HEK293 (cell line): ENCODE data around the gene CHRD.

Experiments used
- CTCF ChIA-PET: fragments of 350-600 bp; formaldehyde crosslinking; extraction: SDS; loops from one replicate; lab custom pipeline; 2021; ENCODE audit warnings: antibody characterized with exemption; lab: Yijun Ruan, JAX
- POLR2A ChIA-PET: fragments of 300-600 bp; formaldehyde crosslinking; extraction: SDS; loops from one replicate; lab custom pipeline; 2020; ENCODE audit warnings: antibody characterized with exemption, inconsistent platforms; lab: Yijun Ruan, JAX
- H3K27ac ChIP-seq: fragments of 200-500 bp; sonication (Bioruptor generic); 2 replicates; pipeline ENCODE4 v1.5.1; 2014; ENCODE audit warnings: low read depth, low read length, control low read depth, inconsistent platforms; ENCODE audit errors: extremely low read depth
- H3K36me3 ChIP-seq, 2 experiments: fragments of 200-500 bp in 1 of 2; sonication (Bioruptor generic) in 1 of 2; 1 replicate in 1 of 2; 2 replicates in 1 of 2; pipeline ENCODE4 v1.5.1; 2014 to 2017; ENCODE audit warnings: inconsistent platforms in 2 of 2, low read length in 2 of 2; ENCODE audit not compliant: control insufficient read depth in 2 of 2, insufficient read depth in 1 of 2
- H3K4me1 ChIP-seq: fragments of 200-500 bp; sonication (Bioruptor generic); 2 replicates; pipeline ENCODE4 v1.5.1; 2014; ENCODE audit warnings: mild to moderate bottlenecking, low read length, inconsistent platforms; ENCODE audit not compliant: control insufficient read depth, insufficient read depth
- H3K4me3 ChIP-seq: 2 replicates; pipeline ENCODE4 v1.5.1; 2011; ENCODE audit warnings: low read depth, mild to moderate bottlenecking, control low read depth, low read length, moderate library complexity
- H3K9me3 ChIP-seq: fragments of 200-500 bp; sonication (Bioruptor generic); 2 replicates; pipeline ENCODE4 v1.5.1; 2014; ENCODE audit warnings: low read depth, low read length, inconsistent platforms; ENCODE audit not compliant: control insufficient read depth, insufficient read depth
- GLIS2 ChIP-seq: fragments of 450-650 bp; formaldehyde crosslinking; IDR thresholded peaks from 2 replicates; pipeline ENCODE4 v1.5.1; 2016; ENCODE audit warnings: missing biosample characterization, missing genetic modification characterization
- MYNN ChIP-seq: fragments of 450-650 bp; formaldehyde crosslinking; IDR thresholded peaks from 2 replicates; pipeline ENCODE4 v1.5.1; 2016; ENCODE audit warnings: missing biosample characterization, missing genetic modification characterization, borderline replicate concordance
- SALL2 ChIP-seq: fragments of 450-650 bp; formaldehyde crosslinking; IDR thresholded peaks from 2 replicates; pipeline ENCODE4 v1.5.0; 2017; ENCODE audit warnings: missing biosample characterization, mild to moderate bottlenecking, missing genetic modification characterization, borderline replicate concordance
- SP2 ChIP-seq: fragments of 450-650 bp; formaldehyde crosslinking; IDR thresholded peaks from 2 replicates; pipeline ENCODE4 v1.5.1; 2016; ENCODE audit warnings: missing biosample characterization, missing genetic modification characterization
- YY1 ChIP-seq: fragments of 450-650 bp; formaldehyde crosslinking; IDR thresholded peaks from 2 replicates; pipeline ENCODE4 v1.5.1; 2018; ENCODE audit warnings: missing biosample characterization, missing genetic modification characterization
- ZBTB17 ChIP-seq: fragments of 450-650 bp; formaldehyde crosslinking; IDR thresholded peaks from 2 replicates; pipeline ENCODE4 v1.5.1; 2016; ENCODE audit warnings: missing biosample characterization, missing genetic modification characterization
- ZBTB48 ChIP-seq: fragments of 450-650 bp; formaldehyde crosslinking; IDR thresholded peaks from 2 replicates; pipeline ENCODE4 v1.5.1; 2016; ENCODE audit warnings: missing biosample characterization, missing genetic modification characterization
- ZNF133 ChIP-seq: fragments of 450-650 bp; formaldehyde crosslinking; IDR thresholded peaks from 2 replicates; pipeline ENCODE4 v1.5.1; 2016; ENCODE audit warnings: missing biosample characterization, missing genetic modification characterization
- ZNF155 ChIP-seq: fragments of 450-650 bp; formaldehyde crosslinking; IDR thresholded peaks from 2 replicates; pipeline ENCODE4 v1.5.1; 2016; ENCODE audit warnings: missing biosample characterization, missing genetic modification characterization
- ZNF169 ChIP-seq: fragments of 450-650 bp; formaldehyde crosslinking; IDR thresholded peaks from 2 replicates; pipeline ENCODE4 v1.5.1; 2016; ENCODE audit warnings: missing biosample characterization, missing genetic modification characterization
- ZNF19 ChIP-seq: fragments of 450-650 bp; formaldehyde crosslinking; IDR thresholded peaks from 2 replicates; pipeline ENCODE4; 2016; ENCODE audit warnings: missing biosample characterization, missing genetic modification characterization, low read depth
- ZNF221 ChIP-seq: fragments of 450-650 bp; formaldehyde crosslinking; IDR thresholded peaks from 2 replicates; pipeline ENCODE4 v1.5.1; 2017; ENCODE audit warnings: missing biosample characterization, missing genetic modification characterization, borderline replicate concordance
- ZNF239 ChIP-seq: fragments of 450-650 bp; formaldehyde crosslinking; IDR thresholded peaks from 2 replicates; pipeline ENCODE4 v1.5.1; 2016; ENCODE audit warnings: missing biosample characterization, missing genetic modification characterization
- ZNF292 ChIP-seq: fragments of 450-650 bp; formaldehyde crosslinking; IDR thresholded peaks from 2 replicates; pipeline ENCODE4 v1.5.1; 2016; ENCODE audit warnings: low read depth, missing biosample characterization, missing genetic modification characterization, borderline replicate concordance
- ZNF324 ChIP-seq: fragments of 450-650 bp; formaldehyde crosslinking; IDR thresholded peaks from 2 replicates; pipeline ENCODE4 v1.5.1; 2016; ENCODE audit warnings: missing biosample characterization, missing genetic modification characterization
- ZNF501 ChIP-seq: fragments of 450-650 bp; formaldehyde crosslinking; IDR thresholded peaks from 2 replicates; pipeline ENCODE4 v1.5.1; 2016; ENCODE audit warnings: missing biosample characterization, missing genetic modification characterization
- ZNF610 ChIP-seq: fragments of 450-650 bp; formaldehyde crosslinking; IDR thresholded peaks from 2 replicates; pipeline ENCODE4 v1.5.1; 2016; ENCODE audit warnings: missing biosample characterization, missing genetic modification characterization, borderline replicate concordance
- ZNF621 ChIP-seq: fragments of 450-650 bp; formaldehyde crosslinking; IDR thresholded peaks from 2 replicates; pipeline ENCODE4 v1.5.1; 2017; ENCODE audit warnings: missing biosample characterization, missing genetic modification characterization
- TF ChIP-seq, protein P1 (sequence below): fragments of 450-650 bp; formaldehyde crosslinking; IDR thresholded peaks from 2 replicates; pipeline ENCODE4 v1.5.1; 2016; ENCODE audit warnings: missing biosample characterization, missing genetic modification characterization
- TF ChIP-seq, protein P2 (sequence below): fragments of 450-650 bp; formaldehyde crosslinking; IDR thresholded peaks from 2 replicates; pipeline ENCODE4 v1.5.1; 2016; ENCODE audit warnings: missing biosample characterization, missing genetic modification characterization
- TF ChIP-seq, protein P3 (sequence below): fragments of 450-650 bp; formaldehyde crosslinking; IDR thresholded peaks from 2 replicates; pipeline ENCODE4 v1.5.0; 2017; ENCODE audit warnings: missing biosample characterization, missing genetic modification characterization, borderline replicate concordance

Gene CHRD

GRCh38 chr3:184352897-184353545, 26.8 kb upstream of the CHRD start:
- TF ChIP-seq YY1 (tag by site-specific recombination), result no peak
- TF ChIP-seq, protein P1, sequence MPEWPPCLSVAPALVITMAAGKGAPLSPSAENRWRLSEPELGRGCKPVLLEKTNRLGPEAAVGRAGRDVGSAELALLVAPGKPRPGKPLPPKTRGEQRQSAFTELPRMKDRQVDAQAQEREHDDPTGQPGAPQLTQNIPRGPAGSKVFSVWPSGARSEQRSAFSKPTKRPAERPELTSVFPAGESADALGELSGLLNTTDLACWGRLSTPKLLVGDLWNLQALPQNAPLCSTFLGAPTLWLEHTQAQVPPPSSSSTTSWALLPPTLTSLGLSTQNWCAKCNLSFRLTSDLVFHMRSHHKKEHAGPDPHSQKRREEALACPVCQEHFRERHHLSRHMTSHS (tag by site-specific recombination), result no peak
- TF ChIP-seq, protein P2, sequence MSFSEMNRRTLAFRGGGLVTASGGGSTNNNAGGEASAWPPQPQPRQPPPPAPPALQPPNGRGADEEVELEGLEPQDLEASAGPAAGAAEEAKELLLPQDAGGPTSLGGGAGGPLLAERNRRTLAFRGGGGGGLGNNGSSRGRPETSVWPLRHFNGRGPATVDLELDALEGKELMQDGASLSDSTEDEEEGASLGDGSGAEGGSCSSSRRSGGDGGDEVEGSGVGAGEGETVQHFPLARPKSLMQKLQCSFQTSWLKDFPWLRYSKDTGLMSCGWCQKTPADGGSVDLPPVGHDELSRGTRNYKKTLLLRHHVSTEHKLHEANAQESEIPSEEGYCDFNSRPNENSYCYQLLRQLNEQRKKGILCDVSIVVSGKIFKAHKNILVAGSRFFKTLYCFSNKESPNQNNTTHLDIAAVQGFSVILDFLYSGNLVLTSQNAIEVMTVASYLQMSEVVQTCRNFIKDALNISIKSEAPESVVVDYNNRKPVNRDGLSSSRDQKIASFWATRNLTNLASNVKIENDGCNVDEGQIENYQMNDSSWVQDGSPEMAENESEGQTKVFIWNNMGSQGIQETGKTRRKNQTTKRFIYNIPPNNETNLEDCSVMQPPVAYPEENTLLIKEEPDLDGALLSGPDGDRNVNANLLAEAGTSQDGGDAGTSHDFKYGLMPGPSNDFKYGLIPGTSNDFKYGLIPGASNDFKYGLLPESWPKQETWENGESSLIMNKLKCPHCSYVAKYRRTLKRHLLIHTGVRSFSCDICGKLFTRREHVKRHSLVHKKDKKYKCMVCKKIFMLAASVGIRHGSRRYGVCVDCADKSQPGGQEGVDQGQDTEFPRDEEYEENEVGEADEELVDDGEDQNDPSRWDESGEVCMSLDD (tag by site-specific recombination), result no peak
- TF ChIP-seq ZNF239 (tag by site-specific recombination), result no peak
- no peak for TF ChIP-seq ZNF169
- TF ChIP-seq SALL2 (tag by site-specific recombination), result no peak
- TF ChIP-seq ZBTB48, result no peak
- ChIA-PET CTCF (interaction anchor here (0.9 to 2.9 kb wide), 6 partner anchors 16 to 188 kb away, joined by 3 to 15 read pairs (median 8); partner anchors contain the start of gene FAM131A), POLR2A (interaction anchor here (0.8 kb wide), 1 partner anchor 16 kb away, joined by 3 read pairs; the partner anchor contains the start of gene FAM131A)
- Histone ChIP-seq H3K4me3 (no peak overlapping the region), H3K36me3 (peaks cover 0 to 69% of the 10 kb centered on the region in 2 experiments; a peak in 1 of 3 replicates), H3K9me3 (no peaks in the 10 kb centered on the region), H3K27ac (no peak overlapping the region), H3K4me1 (no peaks in the 10 kb centered on the region)

- Histone ChIP-seq H3K4me1 (no peaks in the 10 kb centered on the region), H3K27ac (no peak overlapping the region), H3K4me3 (no peak overlapping the region), H3K9me3 (no peaks in the 10 kb centered on the region), H3K36me3 (peaks cover 0 to 74% of the 10 kb centered on the region in 2 experiments; a peak in 1 of 3 replicates)
- no peak for TF ChIP-seq YY1 (tag by site-specific recombination)
- no peak for TF ChIP-seq SALL2 (tag by site-specific recombination)
- TF ChIP-seq ZNF501 (tag by site-specific recombination), result no peak
- TF ChIP-seq ZNF19 (tag by site-specific recombination), result no peak
- TF ChIP-seq SP2, result no peak
- TF ChIP-seq ZNF610 (tag by site-specific recombination), result no peak
- no peak for TF ChIP-seq ZNF621 (tag by site-specific recombination)
- TF ChIP-seq ZNF324 (tag by site-specific recombination), result no peak
- no peak for TF ChIP-seq GLIS2 (tag by site-specific recombination)
- TF ChIP-seq ZBTB17 (tag by site-specific recombination), result no peak
- no peak for TF ChIP-seq MYNN (tag by site-specific recombination)
- TF ChIP-seq ZNF155 (tag by site-specific recombination), result no peak
- TF ChIP-seq, protein P3, sequence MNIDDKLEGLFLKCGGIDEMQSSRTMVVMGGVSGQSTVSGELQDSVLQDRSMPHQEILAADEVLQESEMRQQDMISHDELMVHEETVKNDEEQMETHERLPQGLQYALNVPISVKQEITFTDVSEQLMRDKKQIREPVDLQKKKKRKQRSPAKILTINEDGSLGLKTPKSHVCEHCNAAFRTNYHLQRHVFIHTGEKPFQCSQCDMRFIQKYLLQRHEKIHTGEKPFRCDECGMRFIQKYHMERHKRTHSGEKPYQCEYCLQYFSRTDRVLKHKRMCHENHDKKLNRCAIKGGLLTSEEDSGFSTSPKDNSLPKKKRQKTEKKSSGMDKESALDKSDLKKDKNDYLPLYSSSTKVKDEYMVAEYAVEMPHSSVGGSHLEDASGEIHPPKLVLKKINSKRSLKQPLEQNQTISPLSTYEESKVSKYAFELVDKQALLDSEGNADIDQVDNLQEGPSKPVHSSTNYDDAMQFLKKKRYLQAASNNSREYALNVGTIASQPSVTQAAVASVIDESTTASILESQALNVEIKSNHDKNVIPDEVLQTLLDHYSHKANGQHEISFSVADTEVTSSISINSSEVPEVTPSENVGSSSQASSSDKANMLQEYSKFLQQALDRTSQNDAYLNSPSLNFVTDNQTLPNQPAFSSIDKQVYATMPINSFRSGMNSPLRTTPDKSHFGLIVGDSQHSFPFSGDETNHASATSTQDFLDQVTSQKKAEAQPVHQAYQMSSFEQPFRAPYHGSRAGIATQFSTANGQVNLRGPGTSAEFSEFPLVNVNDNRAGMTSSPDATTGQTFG (tag by site-specific recombination), result no peak
- no peak for TF ChIP-seq ZNF133
- no peak for TF ChIP-seq ZNF292
- TF ChIP-seq ZNF221, result no peak
- CTCF ChIA-PET, result interaction anchor here (0.5 to 2.9 kb wide), 8 partner anchors 16 to 402 kb away, joined by 3 to 15 read pairs (median 6); partner anchors contain the start of gene FAM131A
- POLR2A ChIA-PET, result interaction anchor here (0.5 to 0.8 kb wide), 3 partner anchors 9 to 202 kb away, joined by 3 read pairs; partner anchors contain the start of gene FAM131A
Measured at GRCh38 chr3:184353546-184353941, 26.3 kb upstream of the CHRD start.
